A549 (cell line): Measurements from ENCODE around the gene KLF2. TPM values are rescaled to one million over a fixed set of nuclear protein-coding genes. Genes with fewer than 3 reads are reported as not detected.

Experiments used
- ATAC-seq, 2 experiments: fragments of 200-7000 bp in 1 of 2; fragments of >200 bp in 1 of 2; cut with Nextera tagmentation in 1 of 2; cut with Tn5 transposase in 1 of 2; 3 replicates each; pipeline versions ENCODE4 v1.8.0 to v1.9.1; 2018 to 2020; ENCODE audit warnings: mild to moderate bottlenecking in 1 of 2, moderate library complexity in 1 of 2
- CTCF ChIA-PET: fragments of 300-600 bp; sonication (Branson Sonifier 250); formaldehyde crosslinking; extraction: SDS; loops from one replicate; lab custom pipeline; 2021; ENCODE audit warnings: antibody characterized with exemption, inconsistent platforms; lab: Yijun Ruan, JAX
- POLR2A ChIA-PET: fragments of 350-600 bp; formaldehyde crosslinking; extraction: SDS; loops from one replicate; lab custom pipeline; 2021; ENCODE audit warnings: antibody characterized with exemption, inconsistent platforms; lab: Yijun Ruan, JAX
- DNase-seq, 2 experiments: peaks; one replicate each; pipeline versions ENCODE4 v3.0.0 to v3.0.0-alpha.2; 2011 to 2016; ENCODE audit warnings: low read depth in 1 of 2, low spot score in 1 of 2
- FAIRE-seq: peaks from 2 replicates; lab custom pipeline; 2011; peaks lifted over from hg19 to GRCh38; lab: Jason Lieb, UNC
- H3K27ac ChIP-seq, 2 experiments: fragments of >200 bp; sonication (Bioruptor Twin); formaldehyde crosslinking; 3 replicates each; pipeline ENCODE4 v1.5.1; 2016 to 2017
- H3K4me1 ChIP-seq: fragments of >200 bp; sonication (Bioruptor Twin); formaldehyde crosslinking; 3 replicates; pipeline ENCODE4 v1.6.1; 2016
- H3K4me2 ChIP-seq: fragments of >200 bp; sonication (Bioruptor Twin); formaldehyde crosslinking; 3 replicates; pipeline ENCODE4 v1.6.1; 2016
- H3K4me3 ChIP-seq: fragments of >200 bp; sonication (Bioruptor Twin); formaldehyde crosslinking; 3 replicates; pipeline ENCODE4 v1.5.1; 2016
- H3K9me3 ChIP-seq: fragments of >200 bp; sonication (Bioruptor Twin); formaldehyde crosslinking; 3 replicates; pipeline ENCODE4 v1.6.1; 2016
- CBX2 ChIP-seq: fragments of 200-600 bp; sonication (generic); IDR thresholded peaks from 2 replicates; pipeline ENCODE4 v1.6.1; 2016; ENCODE audit warnings: low read depth, mild to moderate bottlenecking, borderline replicate concordance
- CBX8 ChIP-seq: fragments of 200-600 bp; sonication (generic); IDR thresholded peaks from 2 replicates; pipeline ENCODE4 v1.6.1; 2016
- CHD2 ChIP-seq: fragments of 150-350 bp; IDR thresholded peaks from 2 replicates; pipeline ENCODE4 v1.6.1; 2014; ENCODE audit warnings: low read length; ENCODE audit not compliant: partially characterized antibody
- E2F6 ChIP-seq: IDR thresholded peaks from 2 replicates; pipeline ENCODE4 v1.6.1; 2012; ENCODE audit warnings: low read depth, borderline replicate concordance
- EHMT2 ChIP-seq: fragments of 200-600 bp; sonication (generic); IDR thresholded peaks from 2 replicates; pipeline ENCODE4 v1.6.1; 2016; ENCODE audit warnings: antibody characterized with exemption, low read depth, mild to moderate bottlenecking, moderate library complexity
- ESRRA ChIP-seq: fragments of 150-350 bp; IDR thresholded peaks from 2 replicates; pipeline ENCODE4 v1.6.1; 2014; ENCODE audit warnings: mild to moderate bottlenecking, low read length, borderline replicate concordance
- FOSL2 ChIP-seq, 2 experiments: fragments of 450-650 bp in 1 of 2; fragments of >200 bp in 1 of 2; sonication (Bioruptor Twin) in 1 of 2; formaldehyde crosslinking; IDR thresholded peaks; 2 replicates each; pipeline versions ENCODE4 v1.5.0 to v1.6.1; 2016 to 2020; ENCODE audit warnings: mild to moderate bottlenecking in 1 of 2, moderate library complexity in 1 of 2
- FOXS1 ChIP-seq: fragments of 250-450 bp; sonication (Bioruptor Pico); IDR thresholded peaks from 2 replicates; pipeline ENCODE4 v1.5.0; 2020; ENCODE audit warnings: mild to moderate bottlenecking, moderate library complexity
- HDAC2 ChIP-seq: fragments of 200-600 bp; sonication (generic); IDR thresholded peaks from 2 replicates; pipeline ENCODE4 v1.6.1; 2016
- HEYL ChIP-seq: fragments of 250-450 bp; sonication (Bioruptor Pico); IDR thresholded peaks from 2 replicates; pipeline ENCODE4 v1.8.0; 2021; ENCODE audit warnings: mild to moderate bottlenecking, moderate library complexity
- HOXB5 ChIP-seq: fragments of 250-450 bp; sonication (Bioruptor Pico); IDR thresholded peaks from 2 replicates; pipeline ENCODE4 v1.5.0; 2020; ENCODE audit warnings: mild to moderate bottlenecking, moderate library complexity
- KDM1A ChIP-seq: fragments of 200-600 bp; sonication (generic); IDR thresholded peaks from 2 replicates; pipeline ENCODE4 v1.6.1; 2016; ENCODE audit warnings: low read depth, mild to moderate bottlenecking
- MYC ChIP-seq: IDR thresholded peaks from 2 replicates; pipeline ENCODE4 v1.6.1; 2012; ENCODE audit warnings: mild to moderate bottlenecking, inconsistent platforms, low read length, improper control_type of control experiment, borderline replicate concordance
- NPAS2 ChIP-seq: fragments of 250-450 bp; sonication (Bioruptor Pico); IDR thresholded peaks from 2 replicates; pipeline ENCODE4 v1.8.0; 2022; ENCODE audit warnings: mild to moderate bottlenecking, moderate library complexity, borderline replicate concordance
- NR3C1 ChIP-seq: fragments of >200 bp; sonication (Bioruptor Twin); formaldehyde crosslinking; IDR thresholded peaks from 3 replicates; pipeline ENCODE4 v1.6.1; 2017
- POLR2AphosphoS2 ChIP-seq: conservative IDR thresholded peaks from 2 replicates; pipeline ENCODE4 v1.6.1; 2012; ENCODE audit warnings: low read length, improper control_type of control experiment, inconsistent platforms
- RFX5 ChIP-seq: fragments of 450-650 bp; IDR thresholded peaks from 2 replicates; pipeline ENCODE4 v1.7.1; 2014; ENCODE audit warnings: antibody characterized with exemption, mild to moderate bottlenecking, moderate library complexity
- RNF2 ChIP-seq: fragments of 200-600 bp; sonication (generic); IDR thresholded peaks from 2 replicates; pipeline ENCODE4 v1.6.1; 2016; ENCODE audit warnings: low read depth, mild to moderate bottlenecking, antibody characterized with exemption, moderate library complexity, borderline replicate concordance
- SMC3 ChIP-seq: fragments of >200 bp; sonication (Bioruptor Twin); formaldehyde crosslinking; IDR thresholded peaks from 3 replicates; pipeline ENCODE4 v1.6.1; 2018; ENCODE audit warnings: inconsistent platforms
- SREBF2 ChIP-seq: fragments of 450-650 bp; IDR thresholded peaks from 2 replicates; pipeline ENCODE4 v1.6.1; 2014; ENCODE audit warnings: mild to moderate bottlenecking, moderate library complexity
- TFCP2L1 ChIP-seq: fragments of 250-450 bp; sonication (Bioruptor Pico); IDR thresholded peaks from 2 replicates; pipeline ENCODE4 v1.5.0; 2021; ENCODE audit warnings: mild to moderate bottlenecking
- TP53 ChIP-seq: fragments of 250-450 bp; sonication (Bioruptor Pico); IDR thresholded peaks from 2 replicates; pipeline ENCODE4 v1.5.0; 2021; ENCODE audit warnings: mild to moderate bottlenecking, moderate library complexity
- ZC3H11A ChIP-seq: fragments of 450-650 bp; IDR thresholded peaks from 2 replicates; pipeline ENCODE4 v1.6.1; 2014; ENCODE audit warnings: antibody characterized with exemption, mild to moderate bottlenecking
- WGBS: methylation state at CpG from one replicate; pipeline ENCODE4 v1.1.6; 2017; ENCODE audit errors: missing lambda C conversion rate; 5-methylcytosine and 5-hydroxymethylcytosine counted together
- polyA plus RNA-seq, 4 experiments: library from polyadenylated mRNA; depleted of rRNA in 3 of 4; stranded (reverse); fragments of >200 nt; fragmentation: RNase III in 1 of 4; extraction: RNeasy Plus Mini Kit Qiagen cat#74134 plus additional on column Dnase treatment in 1 of 4; gene quantifications; 2 replicates in 3 of 4; 3 replicates in 1 of 4; pipeline ENCODE4 v1.2.3, GENCODE V29; 2011 to 2017
- TF ChIP-seq, protein P1 (sequence below): IDR thresholded peaks from 2 replicates; pipeline ENCODE4 v1.6.1; 2012
- TF ChIP-seq, protein P2 (sequence below): fragments of >200 bp; sonication (Bioruptor Twin); formaldehyde crosslinking; IDR thresholded peaks from 2 replicates; pipeline ENCODE4 v1.6.1; 2016
- TF ChIP-seq, protein P3 (sequence below): fragments of >200 bp; sonication (Bioruptor Twin); formaldehyde crosslinking; IDR thresholded peaks from 3 replicates; pipeline ENCODE4 v1.6.1; 2016
- TF ChIP-seq, protein P4 (sequence below): fragments of 450-650 bp; IDR thresholded peaks from 2 replicates; pipeline ENCODE4 v1.6.1; 2014; ENCODE audit warnings: antibody characterized with exemption

The KLF2 gene
- polyA plus RNA-seq, 2 of the 4 experiments (the other 2 are of a cell fraction): 3.4 to 6.9 TPM

DNA sequence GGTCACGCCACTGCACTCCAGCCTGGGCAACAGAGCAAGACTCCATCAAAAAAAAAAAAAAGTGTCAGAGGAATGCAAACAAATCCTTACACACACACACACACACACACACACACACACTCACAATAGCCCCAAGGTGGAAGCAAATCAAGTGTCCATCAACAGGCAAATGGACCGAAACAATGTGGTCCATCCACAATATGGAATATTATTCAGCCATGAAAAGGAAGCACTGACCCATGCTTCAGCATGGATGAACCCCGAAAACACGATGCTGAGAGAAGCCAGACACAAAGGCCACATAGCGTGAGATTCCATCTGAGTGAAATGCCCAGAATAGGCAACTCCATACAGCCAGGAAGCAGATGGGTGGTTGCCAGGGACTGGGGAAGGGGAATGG, 16.5 kb upstream of the KLF2 start:
- no peaks in the 10 kb centered on the region for H3K4me1 ChIP-seq
- H3K27ac ChIP-seq: no peak overlapping the region
- H3K9me3 ChIP-seq: no peaks in the 10 kb centered on the region
- CTCF ChIA-PET: no interaction called here
- POLR2A ChIA-PET: no interaction called here
- WGBS: 86% methylated on average over 4 of the region's 5 CpGs
- no peak overlapping the region for H3K4me2 ChIP-seq
- DNase-seq (no peak), ATAC-seq (no peak)
- TF ChIP-seq HOXB5 (CRISPR knock-in tag) (no peak), TP53 (CRISPR knock-in tag) (no peak), CHD2 (no peak), CBX2 (no peak), TFCP2L1 (no peak), POLR2AphosphoS2 (no peak), RFX5 (no peak)
- TF ChIP-seq, protein P1, sequence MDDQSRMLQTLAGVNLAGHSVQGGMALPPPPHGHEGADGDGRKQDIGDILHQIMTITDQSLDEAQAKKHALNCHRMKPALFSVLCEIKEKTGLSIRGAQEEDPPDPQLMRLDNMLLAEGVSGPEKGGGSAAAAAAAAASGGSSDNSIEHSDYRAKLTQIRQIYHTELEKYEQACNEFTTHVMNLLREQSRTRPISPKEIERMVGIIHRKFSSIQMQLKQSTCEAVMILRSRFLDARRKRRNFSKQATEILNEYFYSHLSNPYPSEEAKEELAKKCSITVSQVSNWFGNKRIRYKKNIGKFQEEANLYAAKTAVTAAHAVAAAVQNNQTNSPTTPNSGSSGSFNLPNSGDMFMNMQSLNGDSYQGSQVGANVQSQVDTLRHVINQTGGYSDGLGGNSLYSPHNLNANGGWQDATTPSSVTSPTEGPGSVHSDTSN: no peak
- TF ChIP-seq, all 56 proteins: peak for 0
- FAIRE-seq: no peak
- H3K4me3 ChIP-seq: no peak overlapping the region

DNA sequence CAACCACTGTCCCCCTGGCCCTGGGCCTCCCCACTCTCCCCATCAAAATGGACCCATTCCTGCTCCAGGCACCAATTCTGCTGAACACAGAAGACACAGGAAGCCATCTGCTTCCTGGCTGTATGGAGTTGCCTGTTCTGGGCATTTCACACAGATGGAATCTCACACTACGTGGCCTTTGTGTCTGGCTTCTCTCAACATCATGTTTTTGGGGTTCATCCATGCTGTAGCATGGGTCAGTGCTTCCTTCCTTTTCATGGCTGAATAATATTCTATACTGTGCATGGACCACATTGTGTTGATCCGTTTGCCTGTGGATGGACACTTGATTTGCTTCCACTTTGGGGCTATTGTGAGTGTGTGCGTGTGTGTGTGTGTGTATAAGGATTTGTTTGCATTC, 15.0 kb upstream of the KLF2 start:
- ATAC-seq: no peak

GRCh38 chr19:16315825-16316505, 8.7 kb upstream of the KLF2 start:
- WGBS: 88% methylated on average over 13 of the region's 13 CpGs
- Histone ChIP-seq H3K27ac (no peak overlapping the region), H3K4me1 (no peaks in the 10 kb centered on the region), H3K4me2 (no peak overlapping the region), H3K4me3 (no peak overlapping the region), H3K9me3 (no peaks in the 10 kb centered on the region)
- no peak for FAIRE-seq
- no peak; a peak in 1 of 6 replicates for ATAC-seq
- ChIA-PET POLR2A (interaction anchor here (1.4 kb wide), 1 partner anchor 9 kb away, joined by 10 read pairs; the partner anchor contains the start of gene KLF2), CTCF (interaction anchor here (0.7 kb wide), 1 partner anchor 15 kb away, joined by 3 read pairs; no protein-coding TSS in a partner anchor)
- DNase-seq: no peak
- TF ChIP-seq ZC3H11A (no peak), KDM1A (no peak), NR3C1 (no peak), FOXS1 (CRISPR knock-in tag) (no peak), FOSL2 (IDR thresholded peaks at IDR 0.05) (no peak), FOSL2 (CRISPR knock-in tag; IDR thresholded peaks at IDR 0.05) (no peak), HEYL (no peak), E2F6 (no peak)
- TF ChIP-seq, protein P2, sequence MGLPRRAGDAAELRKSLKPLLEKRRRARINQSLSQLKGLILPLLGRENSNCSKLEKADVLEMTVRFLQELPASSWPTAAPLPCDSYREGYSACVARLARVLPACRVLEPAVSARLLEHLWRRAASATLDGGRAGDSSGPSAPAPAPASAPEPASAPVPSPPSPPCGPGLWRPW: no peak
- TF ChIP-seq, protein P3, sequence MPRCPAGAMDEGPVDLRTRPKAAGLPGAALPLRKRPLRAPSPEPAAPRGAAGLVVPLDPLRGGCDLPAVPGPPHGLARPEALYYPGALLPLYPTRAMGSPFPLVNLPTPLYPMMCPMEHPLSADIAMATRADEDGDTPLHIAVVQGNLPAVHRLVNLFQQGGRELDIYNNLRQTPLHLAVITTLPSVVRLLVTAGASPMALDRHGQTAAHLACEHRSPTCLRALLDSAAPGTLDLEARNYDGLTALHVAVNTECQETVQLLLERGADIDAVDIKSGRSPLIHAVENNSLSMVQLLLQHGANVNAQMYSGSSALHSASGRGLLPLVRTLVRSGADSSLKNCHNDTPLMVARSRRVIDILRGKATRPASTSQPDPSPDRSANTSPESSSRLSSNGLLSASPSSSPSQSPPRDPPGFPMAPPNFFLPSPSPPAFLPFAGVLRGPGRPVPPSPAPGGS: no peak
- TF ChIP-seq, protein P4, sequence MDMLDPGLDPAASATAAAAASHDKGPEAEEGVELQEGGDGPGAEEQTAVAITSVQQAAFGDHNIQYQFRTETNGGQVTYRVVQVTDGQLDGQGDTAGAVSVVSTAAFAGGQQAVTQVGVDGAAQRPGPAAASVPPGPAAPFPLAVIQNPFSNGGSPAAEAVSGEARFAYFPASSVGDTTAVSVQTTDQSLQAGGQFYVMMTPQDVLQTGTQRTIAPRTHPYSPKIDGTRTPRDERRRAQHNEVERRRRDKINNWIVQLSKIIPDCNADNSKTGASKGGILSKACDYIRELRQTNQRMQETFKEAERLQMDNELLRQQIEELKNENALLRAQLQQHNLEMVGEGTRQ: no peak
- TF ChIP-seq, all 56 proteins: peak for 0

More for the DNA sequence above, 15.0 kb upstream of the KLF2 start:
- H3K4me2 ChIP-seq: no peak overlapping the region
- H3K4me1 ChIP-seq: no peaks in the 10 kb centered on the region
- WGBS: 83% methylated on average over 3 of the region's 3 CpGs
- CTCF ChIA-PET: no interaction called here
- POLR2A ChIA-PET: no interaction called here
- no peak for TF ChIP-seq NPAS2 (CRISPR knock-in tag)
- TF ChIP-seq RNF2: no peak
- TF ChIP-seq KDM1A: no peak
- TF ChIP-seq HDAC2: no peak
- no peak for TF ChIP-seq FOSL2 (IDR thresholded peaks at IDR 0.05)
- no peak for TF ChIP-seq FOSL2 (CRISPR knock-in tag; IDR thresholded peaks at IDR 0.05)
- no peak for TF ChIP-seq POLR2AphosphoS2
- no peak for TF ChIP-seq MYC
- no peak for TF ChIP-seq SMC3
- TF ChIP-seq FOXS1 (CRISPR knock-in tag): no peak
- no peak for TF ChIP-seq ESRRA
- no peak for TF ChIP-seq EHMT2
- TF ChIP-seq SREBF2: no peak
- TF ChIP-seq CBX8: no peak
- TF ChIP-seq, all 56 proteins: peak for 0
- H3K9me3 ChIP-seq: no peaks in the 10 kb centered on the region
- FAIRE-seq: no peak
- H3K27ac ChIP-seq: no peak overlapping the region
- no peak overlapping the region for H3K4me3 ChIP-seq
- no peak for DNase-seq
